ENCODE data around the gene PLEKHA8.

The PLEKHA8 gene

GRCh38 chr7:30082686-30083085 lies 54.5 kb downstream of the PLEKHA8 start:
- no peak overlapping the region for H3K4me3 ChIP-seq
- no peak for TF ChIP-seq CTCF (IDR thresholded peaks at IDR 0.05)
- no peak overlapping the region for H3K27ac ChIP-seq
- DNase-seq (ENCODE audit: low spot score), result no peak

- TF ChIP-seq CTCF (IDR thresholded peaks at IDR 0.05), result no peak
- no peak overlapping the region for H3K27ac ChIP-seq
These were observed 55.1 kb downstream of the PLEKHA8 start for GRCh38 chr7:30083334-30083733.

GRCh38 chr7:30084212-30084611 lies 56.0 kb downstream of the PLEKHA8 start:
- Histone ChIP-seq H3K4me3 (no peak overlapping the region), H3K27ac (no peak overlapping the region)
- TF ChIP-seq CTCF (IDR thresholded peaks at IDR 0.05), result no peak
- no peak for DNase-seq (ENCODE audit: low spot score)

More at GRCh38 chr7:30083334-30083733, 55.1 kb downstream of the PLEKHA8 start:
- H3K4me3 ChIP-seq, result no peak overlapping the region
- DNase-seq (ENCODE audit: low spot score), result no peak

GRCh38 chr7:30086529-30086928 lies 58.3 kb downstream of the PLEKHA8 start:
- no peak for DNase-seq (ENCODE audit: low spot score)

GRCh38 chr7:30087371-30087770 lies 59.2 kb downstream of the PLEKHA8 start:
- H3K27ac ChIP-seq, result no peak overlapping the region
- TF ChIP-seq CTCF (IDR thresholded peaks at IDR 0.05), result no peak
- H3K4me3 ChIP-seq, result no peak overlapping the region
- no peak for DNase-seq (ENCODE audit: low spot score)

More at GRCh38 chr7:30086529-30086928, 58.3 kb downstream of the PLEKHA8 start:
- H3K27ac ChIP-seq, result no peak overlapping the region
- no peak for TF ChIP-seq CTCF (IDR thresholded peaks at IDR 0.05)
- no peak overlapping the region for H3K4me3 ChIP-seq

GRCh38 chr7:30088362-30088761 lies 60.1 kb downstream of the PLEKHA8 start:
- H3K27ac ChIP-seq, result no peak overlapping the region
- no peak for DNase-seq (ENCODE audit: low spot score)
- TF ChIP-seq CTCF (IDR thresholded peaks at IDR 0.05), result no peak
- H3K4me3 ChIP-seq, result no peak overlapping the region

GRCh38 chr7:30090111-30090510 lies 61.9 kb downstream of the PLEKHA8 start:
- no peak for DNase-seq (ENCODE audit: low spot score)
- Histone ChIP-seq H3K4me3 (no peak overlapping the region), H3K27ac (no peak overlapping the region)
- TF ChIP-seq CTCF (IDR thresholded peaks at IDR 0.05), result no peak
